GM13976 (cell line): ENCODE data around the gene NCOA4.
"Not testable (repeated sequence)": the region's sequence is repeated elsewhere in the genome, so short reads cannot be mapped to it uniquely, and the experiment has no call there.

Experiments used
- DNase-seq: peaks from one replicate; pipeline ENCODE4 v3.0.0; 2012; ENCODE audit warnings: low spot score
- CTCF ChIP-seq: IDR thresholded peaks from 2 replicates; pipeline ENCODE4 v1.5.1; 2012; ENCODE audit warnings: borderline replicate concordance, mild to moderate bottlenecking; ENCODE audit not compliant: insufficient read depth; ENCODE audit errors: extremely low read depth, missing control alignments, control extremely low read depth
- in situ Hi-C: fragments of 300-500 bp; cut with MboI; formaldehyde crosslinking; loops from one replicate; pipeline ENCODE4 v1.12.0; 2022; ENCODE audit warnings: low sequenced_read_pairs, mixed read lengths, inconsistent platforms; ENCODE audit not compliant: unreplicated experiment

Gene NCOA4

GRCh38 chr10:46052791-46053375 lies 22.5 kb upstream of the NCOA4 start:
- in situ Hi-C loops = no loop called here
- TF ChIP-seq CTCF = no peak
- DNase-seq = no peak

- TF ChIP-seq CTCF = no peak
- no peak for DNase-seq
- in situ Hi-C loops = no loop called here
These were observed 21.8 kb upstream of the NCOA4 start for GRCh38 chr10:46052057-46052790.

- TF ChIP-seq CTCF = no peak
- no peak for DNase-seq
- in situ Hi-C loops = no loop called here
These were observed 20.7 kb upstream of the NCOA4 start for GRCh38 chr10:46050941-46051623.

- in situ Hi-C loops, DNase-seq: not testable (repeated sequence)
These were observed 19.0 kb upstream of the NCOA4 start for GRCh38 chr10:46049497-46049831.

- in situ Hi-C loops = no loop called here
- TF ChIP-seq CTCF = no peak
- no peak for DNase-seq
These were observed 17.7 kb upstream of the NCOA4 start for GRCh38 chr10:46048152-46048551.

- in situ Hi-C loops = no loop called here
- no peak for DNase-seq
- no peak for TF ChIP-seq CTCF
These were observed 15.8 kb upstream of the NCOA4 start, which contains the start of gene MSMB for GRCh38 chr10:46046261-46046660. Gene MSMB, minus strand, starts transcription at chr10:46046269. Its CDS starts 32 bp downstream, at chr10:46046237.

- no peak for DNase-seq
- TF ChIP-seq CTCF = no peak
- in situ Hi-C loops = no loop called here
These were observed 12.1 kb upstream of the NCOA4 start for GRCh38 chr10:46042527-46042926.
